AG04450 (cell line): ENCODE data around the gene PANX2. TPM values are rescaled to one million over a fixed set of nuclear protein-coding genes. Genes with fewer than 3 reads are reported as not detected.

Experiments used
- CTCF ChIA-PET: fragments of 300-600, 350-600 bp; formaldehyde crosslinking; extraction: SDS; loops from one replicate; lab custom pipeline; 2022; ENCODE audit warnings: antibody characterized with exemption, inconsistent platforms; lab: Charles Lee
- POLR2A ChIA-PET: fragments of 350-600 bp; formaldehyde crosslinking; extraction: SDS; loops from one replicate; lab custom pipeline; 2021; ENCODE audit warnings: antibody characterized with exemption, inconsistent platforms; lab: Yijun Ruan, JAX
- DNase-seq: peaks from one replicate; pipeline ENCODE4 v3.0.0-alpha.2; 2011; ENCODE audit warnings: low read depth, low spot score
- H3K27ac ChIP-seq: one replicate; pipeline ENCODE4 v1.5.1; 2012; ENCODE audit warnings: low read depth, low read length, control low read depth
- H3K27me3 ChIP-seq: one replicate; pipeline ENCODE4 v1.6.0; 2012; ENCODE audit warnings: low read length; ENCODE audit not compliant: control insufficient read depth, insufficient read depth
- H3K4me3 ChIP-seq: 2 replicates; pipeline ENCODE4 v1.5.1; 2011; ENCODE audit warnings: mild to moderate bottlenecking, low read depth, low read length, control low read depth
- H3K9me3 ChIP-seq: 2 replicates; pipeline ENCODE4 v1.5.1; 2012; ENCODE audit warnings: low read length; ENCODE audit not compliant: control insufficient read depth, insufficient read depth
- polyA plus RNA-seq: library from polyadenylated mRNA; depleted of rRNA; stranded (reverse); fragments of >200 nt; gene quantifications from 2 replicates; pipeline ENCODE4 v1.2.3, GENCODE V29; 2011
- TF ChIP-seq, protein P1 (sequence below): IDR thresholded peaks from 2 replicates; pipeline ENCODE4 v1.5.1; 2011; ENCODE audit warnings: low read depth, low read length, control low read depth, inconsistent platforms

The PANX2 gene
- polyA plus RNA-seq, 1 experiment, result 0.93 TPM

DNA sequence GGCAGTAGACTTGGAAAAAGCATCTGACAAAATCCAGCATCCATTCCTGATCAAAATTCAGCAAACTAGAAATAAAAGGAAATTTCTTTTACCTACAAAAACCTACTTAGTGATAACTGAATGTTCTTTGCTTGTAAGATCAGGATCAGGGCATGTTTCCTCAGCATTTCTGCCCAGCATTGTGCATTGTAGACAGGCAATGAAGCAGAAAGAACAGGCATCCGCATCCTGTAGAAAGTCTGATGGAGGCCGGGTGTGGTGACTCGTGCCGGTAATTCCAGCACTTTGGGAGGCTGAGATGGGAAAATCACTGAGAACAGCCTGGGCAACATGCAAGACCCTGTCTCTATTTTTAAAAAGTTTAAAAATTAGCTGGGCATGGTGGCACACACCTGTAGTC, 32.5 kb upstream of the PANX2 start:
- TF ChIP-seq, protein P1, sequence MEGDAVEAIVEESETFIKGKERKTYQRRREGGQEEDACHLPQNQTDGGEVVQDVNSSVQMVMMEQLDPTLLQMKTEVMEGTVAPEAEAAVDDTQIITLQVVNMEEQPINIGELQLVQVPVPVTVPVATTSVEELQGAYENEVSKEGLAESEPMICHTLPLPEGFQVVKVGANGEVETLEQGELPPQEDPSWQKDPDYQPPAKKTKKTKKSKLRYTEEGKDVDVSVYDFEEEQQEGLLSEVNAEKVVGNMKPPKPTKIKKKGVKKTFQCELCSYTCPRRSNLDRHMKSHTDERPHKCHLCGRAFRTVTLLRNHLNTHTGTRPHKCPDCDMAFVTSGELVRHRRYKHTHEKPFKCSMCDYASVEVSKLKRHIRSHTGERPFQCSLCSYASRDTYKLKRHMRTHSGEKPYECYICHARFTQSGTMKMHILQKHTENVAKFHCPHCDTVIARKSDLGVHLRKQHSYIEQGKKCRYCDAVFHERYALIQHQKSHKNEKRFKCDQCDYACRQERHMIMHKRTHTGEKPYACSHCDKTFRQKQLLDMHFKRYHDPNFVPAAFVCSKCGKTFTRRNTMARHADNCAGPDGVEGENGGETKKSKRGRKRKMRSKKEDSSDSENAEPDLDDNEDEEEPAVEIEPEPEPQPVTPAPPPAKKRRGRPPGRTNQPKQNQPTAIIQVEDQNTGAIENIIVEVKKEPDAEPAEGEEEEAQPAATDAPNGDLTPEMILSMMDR, result no peak
- POLR2A ChIA-PET, result no interaction called here

DNA sequence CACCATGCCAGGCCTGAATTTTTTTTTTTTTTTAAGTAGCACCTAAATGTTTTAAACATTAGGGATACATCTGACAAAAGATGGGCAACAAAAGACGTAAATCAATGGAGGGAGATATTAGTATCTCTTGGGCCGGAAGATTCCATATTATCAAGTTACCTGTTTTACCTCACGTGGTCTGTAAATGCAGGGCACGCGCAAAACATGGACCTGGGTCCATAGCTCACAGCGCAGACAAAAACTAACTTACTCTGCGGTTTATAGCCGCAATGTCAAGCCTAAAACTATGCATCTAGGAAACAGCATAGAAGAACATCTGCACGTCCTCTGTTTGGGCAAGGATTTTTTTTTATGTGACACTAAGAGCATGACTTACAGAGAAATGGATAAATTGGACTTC, 31.5 kb upstream of the PANX2 start:
- POLR2A ChIA-PET, result interaction anchor here (0.9 kb wide), 1 partner anchor 53 kb away, joined by 5 read pairs; no protein-coding TSS in a partner anchor
- Histone ChIP-seq H3K27me3 (no peaks in the 10 kb centered on the region), H3K27ac (no peak overlapping the region), H3K4me3 (no peak overlapping the region), H3K9me3 (no peaks in the 10 kb centered on the region)
- DNase-seq, result no peak
- TF ChIP-seq, protein P1, result no peak
- CTCF ChIA-PET, result no interaction called here

More for the DNA sequence above, 32.5 kb upstream of the PANX2 start:
- no peaks in the 10 kb centered on the region for H3K9me3 ChIP-seq
- CTCF ChIA-PET, result no interaction called here
- no peak for DNase-seq
- H3K27me3 ChIP-seq, result no peaks in the 10 kb centered on the region
- no peak overlapping the region for H3K4me3 ChIP-seq
- no peak overlapping the region for H3K27ac ChIP-seq

- POLR2A ChIA-PET, result no interaction called here
- TF ChIP-seq, protein P1, result no peak
- Histone ChIP-seq H3K9me3 (no peaks in the 10 kb centered on the region), H3K27ac (no peak overlapping the region), H3K4me3 (no peak overlapping the region), H3K27me3 (no peaks in the 10 kb centered on the region)
- CTCF ChIA-PET, result no interaction called here
- DNase-seq, result no peak
Observed at GRCh38 chr22:50139843-50140415, 30.6 kb upstream of the PANX2 start.

DNA sequence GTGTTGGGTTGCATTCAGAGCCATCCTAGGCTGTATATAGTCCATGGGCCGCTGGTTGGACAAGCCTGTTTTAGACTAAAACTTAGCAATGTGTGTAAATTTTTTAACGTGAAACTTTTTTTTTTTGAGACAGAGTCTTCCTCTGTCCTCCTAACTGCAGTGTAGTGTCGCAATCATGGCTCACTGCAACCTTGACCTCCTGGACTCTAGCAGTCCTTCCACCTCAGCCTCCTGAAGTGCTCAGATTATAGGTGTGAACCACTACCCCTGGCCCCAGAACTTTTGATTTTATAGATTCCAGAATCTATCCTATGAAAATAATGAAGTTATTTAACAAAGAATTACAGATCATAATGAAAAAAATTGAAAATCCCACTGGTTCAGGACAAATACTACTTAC, 29.9 kb upstream of the PANX2 start:
- POLR2A ChIA-PET, result no interaction called here
- TF ChIP-seq, protein P1, result no peak
- Histone ChIP-seq H3K27ac (no peak overlapping the region), H3K4me3 (no peak overlapping the region), H3K27me3 (no peaks in the 10 kb centered on the region), H3K9me3 (no peaks in the 10 kb centered on the region)
- DNase-seq, result no peak
- CTCF ChIA-PET, result no interaction called here

DNA sequence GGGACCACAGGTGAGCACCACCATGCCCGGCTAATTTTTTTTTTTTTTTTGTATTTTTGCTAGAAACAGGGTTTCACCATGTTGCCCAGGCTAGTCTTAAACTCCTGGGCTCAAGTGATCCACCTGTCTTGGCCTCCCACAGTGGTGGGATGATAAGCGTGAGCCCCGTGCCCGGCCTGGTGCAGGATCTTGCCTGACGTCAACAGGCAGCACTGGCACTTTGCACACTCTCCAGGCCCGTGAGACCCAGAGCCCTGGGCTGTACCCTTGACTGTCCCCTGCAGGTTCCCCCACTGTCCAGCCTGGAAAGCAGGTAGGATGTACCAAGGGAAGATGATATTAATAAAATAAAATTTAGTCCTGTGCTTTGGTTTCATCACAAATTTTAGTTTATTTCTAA, 29.1 kb upstream of the PANX2 start:
- TF ChIP-seq, protein P1, result no peak
- Histone ChIP-seq H3K27me3 (no peaks in the 10 kb centered on the region), H3K9me3 (no peaks in the 10 kb centered on the region; the same call in 1 of the 2 replicates), H3K4me3 (no peak overlapping the region), H3K27ac (no peak overlapping the region)
- no peak for DNase-seq
- ChIA-PET POLR2A (interaction anchor here (1.0 to 1.1 kb wide), 2 partner anchors 13 to 174 kb away, joined by 3 to 4 read pairs; no protein-coding TSS in a partner anchor), CTCF (no interaction called here)
